Liver (tissue), 9 donors: ENCODE data around the gene ARL11. TPM values are rescaled to one million over a fixed set of nuclear protein-coding genes. Genes with fewer than 3 reads are reported as not detected.

ENCODE experiments used
- DNase-seq: peaks from one replicate; pipeline ENCODE4 v3.0.0-alpha.2; 2017; ENCODE audit warnings: low spot score
- H3K27ac ChIP-seq, 2 donors: one replicate each; pipeline ENCODE4 v1.7.0; 2013; ENCODE audit warnings: inconsistent platforms in 2 of 2, low read length in 2 of 2, control low read depth in 1 of 2, low read depth in 1 of 2, mild to moderate bottlenecking in 1 of 2
- H3K27me3 ChIP-seq, 4 donors: one replicate each; pipeline versions ENCODE4 v1.6.1 to v1.7.0; 2013; ENCODE audit warnings: low read length in 3 of 4, inconsistent platforms in 1 of 4, mild to moderate bottlenecking in 1 of 4, moderate library complexity in 1 of 4; ENCODE audit not compliant: control insufficient read depth in 4 of 4, insufficient read depth in 4 of 4
- H3K36me3 ChIP-seq, 4 donors: one replicate each; pipeline versions ENCODE4 v1.6.1 to v1.7.0; 2013; ENCODE audit warnings: low read length in 3 of 4, mild to moderate bottlenecking in 3 of 4, low read depth in 1 of 4, moderate library complexity in 1 of 4; ENCODE audit not compliant: control insufficient read depth in 4 of 4, insufficient read depth in 3 of 4
- H3K4me1 ChIP-seq, 4 donors: one replicate each; pipeline versions ENCODE4 v1.6.1 to v1.7.0; 2013; ENCODE audit warnings: low read length in 3 of 4, mild to moderate bottlenecking in 3 of 4, moderate library complexity in 1 of 4; ENCODE audit not compliant: control insufficient read depth in 4 of 4, insufficient read depth in 4 of 4
- H3K4me3 ChIP-seq, 3 donors: one replicate each; pipeline versions ENCODE4 v1.6.1 to v1.7.0; 2013; ENCODE audit warnings: low read length in 3 of 3, control low read depth in 1 of 3, low read depth in 1 of 3, mild to moderate bottlenecking in 1 of 3
- H3K9ac ChIP-seq, 2 donors: one replicate each; pipeline ENCODE4 v1.7.0; 2013; ENCODE audit warnings: low read length in 2 of 2, mild to moderate bottlenecking in 2 of 2, moderate library complexity in 2 of 2, control low read depth in 1 of 2, low read depth in 1 of 2
- H3K9me3 ChIP-seq, 4 donors: one replicate each; pipeline versions ENCODE4 v1.6.1 to v1.7.0; 2013; ENCODE audit warnings: low read length in 3 of 4; ENCODE audit not compliant: control insufficient read depth in 4 of 4
- EGR1 ChIP-seq, 2 donors: IDR thresholded peaks; 2 replicates each; pipeline ENCODE4 v1.6.1; 2016 to 2018; ENCODE audit warnings: antibody characterized with exemption in 2 of 2, low read depth in 2 of 2
- FOXA1 ChIP-seq: IDR thresholded peaks from 2 replicates; pipeline ENCODE4 v1.6.1; 2016; ENCODE audit warnings: antibody characterized with exemption
- FOXA2 ChIP-seq: IDR thresholded peaks from 2 replicates; pipeline ENCODE4 v1.6.1; 2016; ENCODE audit warnings: antibody characterized with exemption
- GABPA ChIP-seq, 2 donors: IDR thresholded peaks in 1 of 2; conservative IDR thresholded peaks in 1 of 2; 2 replicates each; pipeline ENCODE4 v1.6.1; 2016; ENCODE audit warnings: antibody characterized with exemption in 2 of 2, mild to moderate bottlenecking in 1 of 2, moderate library complexity in 1 of 2
- HNF4A ChIP-seq, 2 donors: conservative IDR thresholded peaks; 2 replicates each; pipeline ENCODE4 v1.6.1; 2016; ENCODE audit warnings: antibody characterized with exemption in 2 of 2, mild to moderate bottlenecking in 2 of 2
- HNF4G ChIP-seq: IDR thresholded peaks from 2 replicates; pipeline ENCODE4 v1.6.1; 2016; ENCODE audit warnings: antibody characterized with exemption
- JUND ChIP-seq, 2 donors: IDR thresholded peaks; 2 replicates each; pipeline ENCODE4 v1.6.1; 2016; ENCODE audit warnings: antibody characterized with exemption in 2 of 2
- NR2F2 ChIP-seq: IDR thresholded peaks from 2 replicates; pipeline ENCODE4 v1.6.1; 2016; ENCODE audit warnings: antibody characterized with exemption
- RAD21 ChIP-seq, 2 donors: IDR thresholded peaks; 2 replicates each; pipeline ENCODE4 v1.6.1; 2016; ENCODE audit warnings: antibody characterized with exemption in 2 of 2, mild to moderate bottlenecking in 2 of 2
- RXRA ChIP-seq, 2 donors: IDR thresholded peaks; 2 replicates each; pipeline ENCODE4 v1.6.1; 2017 to 2018; ENCODE audit warnings: antibody characterized with exemption in 2 of 2, mild to moderate bottlenecking in 1 of 2
- SP1 ChIP-seq: IDR thresholded peaks from 2 replicates; pipeline ENCODE4 v1.6.1; 2018; ENCODE audit warnings: antibody characterized with exemption, mild to moderate bottlenecking
- TAF1 ChIP-seq: conservative IDR thresholded peaks from 2 replicates; pipeline ENCODE4 v1.6.1; 2016; ENCODE audit warnings: antibody characterized with exemption, mild to moderate bottlenecking
- YY1 ChIP-seq: IDR thresholded peaks from 2 replicates; pipeline ENCODE4 v1.6.1; 2016; ENCODE audit warnings: antibody characterized with exemption, mild to moderate bottlenecking
- WGBS: extraction: QIAGEN DNeasy Blood & Tissue Kit; methylation state at CpG from one replicate; pipeline ENCODE4 v1.1.7; 2013; 5-methylcytosine and 5-hydroxymethylcytosine counted together
- polyA plus RNA-seq, 2 donors: library from polyadenylated mRNA; stranded (reverse) in 1 of 2; unstranded in 1 of 2; fragments of 200-250 nt in 1 of 2; fragments of >200 nt in 1 of 2; fragmentation: Nextera tagmentation in 1 of 2; extraction: Ambion mirVana in 1 of 2; gene quantifications; one replicate each; pipeline versions ENCODE4 v1.2.1 to v1.2.3, GENCODE V29; 2013 to 2015
- total RNA-seq, 2 donors: library from RNA; depleted of rRNA; stranded (reverse); fragments of >200 nt; gene quantifications; one replicate each; pipeline ENCODE4 v1.2.3, GENCODE V29; 2014
- TF ChIP-seq, protein P1 (sequence below): fragments of 150-350 bp; IDR thresholded peaks from 2 replicates; pipeline ENCODE4 v1.5.1; 2017; ENCODE audit warnings: improper control_type of control experiment, low read depth, low read length; ENCODE audit not compliant: missing input control
- TF ChIP-seq, protein P2 (sequence below): IDR thresholded peaks from 2 replicates; pipeline ENCODE4 v1.6.1; 2016; ENCODE audit warnings: antibody characterized with exemption
- TF ChIP-seq, protein P3 (sequence below): IDR thresholded peaks from 2 replicates; pipeline ENCODE4 v1.6.1; 2016; ENCODE audit warnings: antibody characterized with exemption
- TF ChIP-seq, protein P4 (sequence below): IDR thresholded peaks from 2 replicates; pipeline ENCODE4 v1.6.1; 2016; ENCODE audit warnings: antibody characterized with exemption, mild to moderate bottlenecking
- TF ChIP-seq, protein P5 (sequence below): IDR thresholded peaks from 2 replicates; pipeline ENCODE4 v1.6.1; 2016; ENCODE audit warnings: antibody characterized with exemption
- donor health status: healthy.
- donor health status: healthy.
- donor health status: healthy.
- donor health status: healthy.
- donor health status: healthy.

ARL11 gene
- total and polyA plus RNA-seq, 4 donors: 0.11 to 1.5 (median 0.59) TPM

DNA sequence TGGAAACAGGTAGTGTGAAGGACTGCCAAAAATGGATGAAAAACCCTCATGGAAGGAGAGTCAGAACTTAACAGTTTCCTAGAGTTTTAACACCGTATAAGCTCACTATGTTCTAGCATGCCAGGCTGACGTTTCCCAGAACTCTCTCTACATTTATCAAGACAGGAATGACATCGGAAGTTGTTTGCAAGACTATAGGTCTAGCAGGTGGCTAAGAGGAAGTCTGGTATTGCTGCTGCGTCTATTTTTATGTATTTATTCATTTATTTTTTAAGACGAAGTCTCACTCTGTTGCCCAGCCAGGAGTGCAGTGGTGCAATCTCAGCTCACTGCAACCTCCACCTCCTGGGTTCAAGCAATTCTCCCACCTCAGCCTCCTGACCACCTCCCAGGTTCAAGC is 20.5 kb upstream of the ARL11 start:
- no peaks in the 10 kb centered on the region for H3K36me3 ChIP-seq
- no peak overlapping the region for H3K9ac ChIP-seq
- H3K27ac ChIP-seq: no peak overlapping the region
- 60% methylated on average over 5 of the region's 5 CpGs for WGBS
- no peaks in the 10 kb centered on the region for H3K9me3 ChIP-seq
- no peaks in the 10 kb centered on the region for H3K27me3 ChIP-seq
- DNase-seq: no peak
- no peak for TF ChIP-seq HNF4A (conservative IDR thresholded peaks at IDR 0.05)
- TF ChIP-seq, protein P1, sequence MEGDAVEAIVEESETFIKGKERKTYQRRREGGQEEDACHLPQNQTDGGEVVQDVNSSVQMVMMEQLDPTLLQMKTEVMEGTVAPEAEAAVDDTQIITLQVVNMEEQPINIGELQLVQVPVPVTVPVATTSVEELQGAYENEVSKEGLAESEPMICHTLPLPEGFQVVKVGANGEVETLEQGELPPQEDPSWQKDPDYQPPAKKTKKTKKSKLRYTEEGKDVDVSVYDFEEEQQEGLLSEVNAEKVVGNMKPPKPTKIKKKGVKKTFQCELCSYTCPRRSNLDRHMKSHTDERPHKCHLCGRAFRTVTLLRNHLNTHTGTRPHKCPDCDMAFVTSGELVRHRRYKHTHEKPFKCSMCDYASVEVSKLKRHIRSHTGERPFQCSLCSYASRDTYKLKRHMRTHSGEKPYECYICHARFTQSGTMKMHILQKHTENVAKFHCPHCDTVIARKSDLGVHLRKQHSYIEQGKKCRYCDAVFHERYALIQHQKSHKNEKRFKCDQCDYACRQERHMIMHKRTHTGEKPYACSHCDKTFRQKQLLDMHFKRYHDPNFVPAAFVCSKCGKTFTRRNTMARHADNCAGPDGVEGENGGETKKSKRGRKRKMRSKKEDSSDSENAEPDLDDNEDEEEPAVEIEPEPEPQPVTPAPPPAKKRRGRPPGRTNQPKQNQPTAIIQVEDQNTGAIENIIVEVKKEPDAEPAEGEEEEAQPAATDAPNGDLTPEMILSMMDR: no peak
- TF ChIP-seq, protein P2, sequence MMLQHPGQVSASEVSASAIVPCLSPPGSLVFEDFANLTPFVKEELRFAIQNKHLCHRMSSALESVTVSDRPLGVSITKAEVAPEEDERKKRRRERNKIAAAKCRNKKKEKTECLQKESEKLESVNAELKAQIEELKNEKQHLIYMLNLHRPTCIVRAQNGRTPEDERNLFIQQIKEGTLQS: no peak
- no peak for TF ChIP-seq TAF1
- no peak for TF ChIP-seq EGR1 (IDR thresholded peaks at IDR 0.05; ENCODE audit: low read depth in 2 of 2)
- H3K4me3 ChIP-seq: no peak overlapping the region
- H3K4me1 ChIP-seq: peaks cover 0 to 6% (median 2%) of the 10 kb centered on the region in 4 donors

DNA sequence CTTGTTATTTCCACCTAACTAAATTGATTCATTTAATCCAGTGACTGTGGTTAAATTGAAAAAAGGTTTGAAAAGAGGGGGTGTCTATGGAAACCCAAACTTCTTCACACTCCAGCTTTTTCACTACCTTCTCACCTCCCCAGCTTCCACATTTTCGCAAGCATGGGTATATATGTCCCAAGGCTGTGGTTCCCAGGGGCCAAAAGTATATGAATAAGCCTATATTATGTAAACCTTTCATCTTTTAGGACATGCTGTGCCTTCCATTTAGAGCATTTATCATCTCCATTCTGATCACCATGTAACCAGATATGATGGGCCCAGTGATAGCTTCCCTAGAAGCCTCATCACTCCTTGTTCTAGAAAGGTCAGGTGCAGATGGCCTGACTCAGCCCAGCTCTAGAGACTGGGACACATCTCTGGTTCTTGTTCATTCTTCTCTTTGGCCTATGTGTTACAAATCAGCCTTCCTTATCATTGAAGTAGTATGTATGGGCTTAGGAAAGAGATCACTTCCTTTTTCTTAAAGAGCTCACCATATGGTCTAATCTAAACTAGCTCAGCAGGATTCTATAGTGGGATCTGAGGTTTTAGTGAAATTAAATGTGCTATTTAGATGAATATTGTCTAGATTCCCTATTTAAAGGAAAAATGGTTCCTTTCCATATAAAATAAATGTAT is 19.5 kb upstream of the ARL11 start:
- Histone ChIP-seq H3K4me1 (peaks cover 0 to 6% (median 2%) of the 10 kb centered on the region in 4 donors), H3K4me3 (no peak overlapping the region), H3K27ac (no peak overlapping the region), H3K9ac (no peak overlapping the region), H3K9me3 (no peaks in the 10 kb centered on the region), H3K27me3 (no peaks in the 10 kb centered on the region), H3K36me3 (no peaks in the 10 kb centered on the region)
- WGBS: 92% methylated on average over 1 of the region's 1 CpG
- TF ChIP-seq HNF4G: no peak
- TF ChIP-seq, protein P3, sequence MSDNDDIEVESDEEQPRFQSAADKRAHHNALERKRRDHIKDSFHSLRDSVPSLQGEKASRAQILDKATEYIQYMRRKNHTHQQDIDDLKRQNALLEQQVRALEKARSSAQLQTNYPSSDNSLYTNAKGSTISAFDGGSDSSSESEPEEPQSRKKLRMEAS: no peak
- TF ChIP-seq FOXA1: no peak
- TF ChIP-seq, protein P2: no peak
- no peak for TF ChIP-seq FOXA2
- TF ChIP-seq, protein P4, sequence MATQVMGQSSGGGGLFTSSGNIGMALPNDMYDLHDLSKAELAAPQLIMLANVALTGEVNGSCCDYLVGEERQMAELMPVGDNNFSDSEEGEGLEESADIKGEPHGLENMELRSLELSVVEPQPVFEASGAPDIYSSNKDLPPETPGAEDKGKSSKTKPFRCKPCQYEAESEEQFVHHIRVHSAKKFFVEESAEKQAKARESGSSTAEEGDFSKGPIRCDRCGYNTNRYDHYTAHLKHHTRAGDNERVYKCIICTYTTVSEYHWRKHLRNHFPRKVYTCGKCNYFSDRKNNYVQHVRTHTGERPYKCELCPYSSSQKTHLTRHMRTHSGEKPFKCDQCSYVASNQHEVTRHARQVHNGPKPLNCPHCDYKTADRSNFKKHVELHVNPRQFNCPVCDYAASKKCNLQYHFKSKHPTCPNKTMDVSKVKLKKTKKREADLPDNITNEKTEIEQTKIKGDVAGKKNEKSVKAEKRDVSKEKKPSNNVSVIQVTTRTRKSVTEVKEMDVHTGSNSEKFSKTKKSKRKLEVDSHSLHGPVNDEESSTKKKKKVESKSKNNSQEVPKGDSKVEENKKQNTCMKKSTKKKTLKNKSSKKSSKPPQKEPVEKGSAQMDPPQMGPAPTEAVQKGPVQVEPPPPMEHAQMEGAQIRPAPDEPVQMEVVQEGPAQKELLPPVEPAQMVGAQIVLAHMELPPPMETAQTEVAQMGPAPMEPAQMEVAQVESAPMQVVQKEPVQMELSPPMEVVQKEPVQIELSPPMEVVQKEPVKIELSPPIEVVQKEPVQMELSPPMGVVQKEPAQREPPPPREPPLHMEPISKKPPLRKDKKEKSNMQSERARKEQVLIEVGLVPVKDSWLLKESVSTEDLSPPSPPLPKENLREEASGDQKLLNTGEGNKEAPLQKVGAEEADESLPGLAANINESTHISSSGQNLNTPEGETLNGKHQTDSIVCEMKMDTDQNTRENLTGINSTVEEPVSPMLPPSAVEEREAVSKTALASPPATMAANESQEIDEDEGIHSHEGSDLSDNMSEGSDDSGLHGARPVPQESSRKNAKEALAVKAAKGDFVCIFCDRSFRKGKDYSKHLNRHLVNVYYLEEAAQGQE: no peak
- TF ChIP-seq SP1: no peak
- TF ChIP-seq HNF4A (conservative IDR thresholded peaks at IDR 0.05): no peak
- TF ChIP-seq NR2F2: no peak
- no peak for TF ChIP-seq YY1
- no peak for TF ChIP-seq TAF1
- no peak for TF ChIP-seq JUND (IDR thresholded peaks at IDR 0.05)
- TF ChIP-seq EGR1 (IDR thresholded peaks at IDR 0.05; ENCODE audit: low read depth in 2 of 2): no peak
- TF ChIP-seq, protein P5, sequence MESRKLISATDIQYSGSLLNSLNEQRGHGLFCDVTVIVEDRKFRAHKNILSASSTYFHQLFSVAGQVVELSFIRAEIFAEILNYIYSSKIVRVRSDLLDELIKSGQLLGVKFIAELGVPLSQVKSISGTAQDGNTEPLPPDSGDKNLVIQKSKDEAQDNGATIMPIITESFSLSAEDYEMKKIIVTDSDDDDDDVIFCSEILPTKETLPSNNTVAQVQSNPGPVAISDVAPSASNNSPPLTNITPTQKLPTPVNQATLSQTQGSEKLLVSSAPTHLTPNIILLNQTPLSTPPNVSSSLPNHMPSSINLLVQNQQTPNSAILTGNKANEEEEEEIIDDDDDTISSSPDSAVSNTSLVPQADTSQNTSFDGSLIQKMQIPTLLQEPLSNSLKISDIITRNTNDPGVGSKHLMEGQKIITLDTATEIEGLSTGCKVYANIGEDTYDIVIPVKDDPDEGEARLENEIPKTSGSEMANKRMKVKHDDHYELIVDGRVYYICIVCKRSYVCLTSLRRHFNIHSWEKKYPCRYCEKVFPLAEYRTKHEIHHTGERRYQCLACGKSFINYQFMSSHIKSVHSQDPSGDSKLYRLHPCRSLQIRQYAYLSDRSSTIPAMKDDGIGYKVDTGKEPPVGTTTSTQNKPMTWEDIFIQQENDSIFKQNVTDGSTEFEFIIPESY: no peak
- no peak for TF ChIP-seq GABPA (IDR thresholded peaks at IDR 0.05 in 1 of 2, conservative IDR thresholded peaks at IDR 0.05 in 1 of 2)
- no peak for TF ChIP-seq RAD21 (IDR thresholded peaks at IDR 0.05)
- TF ChIP-seq, protein P1: no peak
- TF ChIP-seq RXRA (IDR thresholded peaks at IDR 0.05): no peak
- no peak for DNase-seq
